ENCODE data around the gene COL20A1.
"Not testable (repeated sequence)": the region's sequence is repeated elsewhere in the genome, so short reads cannot be mapped to it uniquely, and the experiment has no call there.

COL20A1 gene

DNA sequence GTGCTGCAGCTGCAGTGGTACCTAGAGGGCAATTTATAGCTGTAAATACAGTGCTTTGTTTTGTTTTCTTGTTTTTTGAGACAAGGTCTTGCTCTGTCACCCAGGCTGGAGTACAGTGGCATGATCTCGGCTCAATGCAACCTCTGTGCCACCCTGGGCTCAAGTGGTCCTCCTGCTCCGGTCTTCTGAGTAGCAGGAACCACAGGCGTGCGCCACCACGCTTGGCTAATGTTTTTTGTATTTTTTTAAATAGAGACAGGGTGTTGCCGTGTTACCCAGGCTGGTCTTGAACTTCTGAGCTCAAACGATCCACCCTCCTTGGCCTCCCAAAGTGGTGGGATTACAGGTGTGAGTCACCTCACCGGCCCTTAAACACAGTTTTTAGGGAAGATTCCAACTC is 41.4 kb downstream of the COL20A1 start:
- no peak overlapping the region for H3K4me3 ChIP-seq (ENCODE audit: low read length)
- no peak for TF ChIP-seq ZNF274 (IDR thresholded peaks at IDR 0.05; ENCODE audit: low read depth, low read length)

DNA sequence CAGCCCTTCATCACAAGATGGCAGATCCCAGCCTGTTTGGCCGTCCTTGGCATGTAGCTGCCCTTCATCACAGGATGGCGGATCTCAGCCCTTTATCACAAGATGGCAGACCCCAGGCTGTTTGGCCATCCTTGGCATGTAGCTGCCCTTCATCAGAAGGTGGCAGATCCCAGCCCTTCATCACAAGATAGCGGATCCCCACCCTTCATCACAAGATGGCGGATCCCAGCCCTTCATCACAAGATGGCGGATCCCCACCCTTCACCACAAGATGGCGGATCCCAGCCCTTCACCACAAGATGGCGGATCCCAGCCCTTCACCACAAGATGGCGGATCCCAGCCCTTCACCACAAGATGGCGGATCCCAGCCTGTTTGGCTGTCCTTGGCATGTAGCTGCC is 42.1 kb downstream of the COL20A1 start:
- not testable (repeated sequence) for H3K4me3 ChIP-seq (ENCODE audit: low read length)

GRCh38 chr20:63335711-63336110 is 42.7 kb downstream of the COL20A1 start:
- no peak overlapping the region for H3K4me3 ChIP-seq (ENCODE audit: low read length)
- TF ChIP-seq ZNF274 (IDR thresholded peaks at IDR 0.05; ENCODE audit: low read depth, low read length): no peak

- no peak for TF ChIP-seq ZNF274 (IDR thresholded peaks at IDR 0.05; ENCODE audit: low read depth, low read length)
- H3K4me3 ChIP-seq (ENCODE audit: low read length): no peak overlapping the region
Observed at GRCh38 chr20:63336232-63336752, 43.3 kb downstream of the COL20A1 start.

DNA sequence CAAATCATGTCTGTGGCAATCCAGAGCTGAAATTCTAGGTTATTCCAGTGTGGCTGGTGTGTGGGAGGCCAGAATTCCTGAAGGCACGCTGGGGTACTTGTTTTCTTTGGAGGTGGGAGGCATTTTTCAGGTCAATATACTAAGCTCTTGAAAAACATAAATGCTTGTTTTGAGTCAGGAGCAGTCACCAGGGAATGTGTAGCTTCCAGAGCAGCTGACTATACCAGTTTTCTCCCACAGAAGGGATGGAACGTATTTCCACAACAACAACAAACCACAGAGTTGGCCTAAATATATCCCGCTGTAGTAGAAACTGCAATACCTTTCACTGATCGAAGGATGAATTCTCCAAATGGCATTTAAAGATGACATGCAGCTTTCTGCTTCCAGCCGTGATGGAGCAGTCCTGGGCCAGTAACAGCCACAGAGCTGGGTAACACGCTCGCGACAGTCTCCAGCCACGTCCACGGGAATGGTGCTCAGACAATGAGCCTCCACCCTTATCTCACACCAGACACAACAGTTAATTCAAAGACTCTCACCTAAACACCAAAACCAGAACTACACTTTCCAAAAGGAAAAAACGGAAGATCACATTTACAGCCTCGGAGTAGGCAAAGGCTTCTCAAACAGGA is 44.9 kb downstream of the COL20A1 start:
- no peak overlapping the region for H3K4me3 ChIP-seq (ENCODE audit: low read length)
- no peak for TF ChIP-seq ZNF274 (IDR thresholded peaks at IDR 0.05; ENCODE audit: low read depth, low read length)

GRCh38 chr20:63339154-63340094 is 46.4 kb downstream of the COL20A1 start:
- not testable (repeated sequence) for H3K4me3 ChIP-seq (ENCODE audit: low read length)

DNA sequence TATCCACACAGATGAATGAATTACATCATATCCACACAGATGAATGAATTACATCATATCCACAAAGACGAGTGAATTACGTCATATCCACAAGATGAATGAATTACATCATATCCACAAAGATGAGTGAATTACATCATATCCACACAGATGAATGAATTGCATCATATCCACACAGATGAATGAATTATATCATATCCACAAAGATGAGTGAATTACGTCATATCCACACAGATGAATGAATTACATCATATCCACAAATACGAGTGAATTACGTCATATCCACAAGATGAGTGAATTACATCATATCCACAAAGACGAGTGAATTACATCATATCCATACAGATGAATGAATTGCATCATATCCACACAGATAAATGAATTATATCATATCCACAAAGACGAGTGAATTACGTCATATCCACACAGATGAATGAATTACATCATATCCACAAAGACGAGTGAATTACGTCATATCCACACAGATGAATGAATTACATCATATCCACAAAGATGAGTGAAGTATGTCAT is 47.2 kb downstream of the COL20A1 start:
- not testable (repeated sequence) for H3K4me3 ChIP-seq (ENCODE audit: low read length)

- H3K4me3 ChIP-seq (ENCODE audit: low read length): no peak overlapping the region
- TF ChIP-seq ZNF274 (IDR thresholded peaks at IDR 0.05; ENCODE audit: low read depth, low read length): no peak
Observed at GRCh38 chr20:63342561-63343459, 49.8 kb downstream of the COL20A1 start.

GRCh38 chr20:63343460-63344445 is 50.8 kb downstream of the COL20A1 start:
- TF ChIP-seq ZNF274 (IDR thresholded peaks at IDR 0.05; ENCODE audit: low read depth, low read length): no peak
- no peak overlapping the region for H3K4me3 ChIP-seq (ENCODE audit: low read length)

- H3K4me3 ChIP-seq (ENCODE audit: low read length): no peak overlapping the region
- TF ChIP-seq ZNF274 (IDR thresholded peaks at IDR 0.05; ENCODE audit: low read depth, low read length): no peak
Observed at GRCh38 chr20:63344616-63345327, 51.8 kb downstream of the COL20A1 start.

DNA sequence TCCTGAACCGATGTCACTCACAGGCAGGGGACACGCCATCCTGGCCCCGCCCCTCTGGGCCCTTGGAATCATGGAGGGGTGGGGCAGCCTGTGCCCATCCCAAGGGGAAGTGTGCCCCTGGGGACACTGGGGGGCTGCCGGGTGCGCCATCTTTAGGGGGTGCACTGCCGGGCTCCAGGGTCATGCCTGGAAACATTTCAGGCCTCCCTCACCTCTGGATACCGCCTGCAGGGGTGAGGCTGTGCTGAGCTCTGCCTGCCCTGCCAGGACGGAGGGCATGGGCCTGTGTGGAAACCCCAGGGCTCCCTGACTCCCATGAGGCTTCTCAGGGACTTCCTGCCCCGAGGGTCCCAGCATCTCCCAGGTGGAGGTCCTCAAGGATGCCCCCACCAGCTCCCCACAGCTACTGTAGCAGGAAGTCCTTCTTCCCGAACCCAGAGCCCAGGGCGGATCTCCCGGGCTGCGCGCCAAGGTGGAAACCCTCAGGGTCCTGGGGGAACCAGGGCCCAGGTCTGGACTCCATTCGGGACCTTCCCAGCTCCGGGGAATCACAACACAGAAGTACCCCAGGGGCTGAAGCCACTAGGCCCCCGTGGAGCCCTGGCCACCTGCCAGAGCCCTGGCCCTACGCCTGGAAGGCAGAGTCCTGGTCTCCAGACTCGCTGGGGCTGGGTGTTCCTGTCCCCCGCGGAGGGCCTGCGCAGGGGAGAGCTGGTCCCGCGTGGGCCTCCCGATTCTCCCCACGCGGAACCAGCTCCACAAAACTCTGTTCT is 52.5 kb downstream of the COL20A1 start:
- no peak for TF ChIP-seq ZNF274 (IDR thresholded peaks at IDR 0.05; ENCODE audit: low read depth, low read length)
- no peak overlapping the region for H3K4me3 ChIP-seq (ENCODE audit: low read length)

Measured in GM08714 (cell line).